H1 (cell line): ENCODE data around the gene STK11IP. TPM values are rescaled to one million over a fixed set of nuclear protein-coding genes. Genes with fewer than 3 reads are reported as not detected.

ENCODE experiments used
- CTCF ChIA-PET: fragments of 300-600 bp; sonication (Branson Sonifier 250); formaldehyde crosslinking; loops from one replicate; lab custom pipeline; 2021; ENCODE audit not compliant: partially characterized antibody; lab: Charles Lee
- POLR2A ChIA-PET: fragments of 300-600 bp; sonication (Branson Sonifier 250); formaldehyde crosslinking; loops from one replicate; lab custom pipeline; 2021; ENCODE audit warnings: inconsistent platforms; ENCODE audit not compliant: partially characterized antibody; lab: Charles Lee
- DNase-seq, 2 experiments: peaks; one replicate each; pipeline versions ENCODE4 v3.0.0 to v3.0.0-alpha.2; 2010 to 2022; ENCODE audit warnings: low spot score in 2 of 2, low read depth in 1 of 2, mixed read lengths in 1 of 2
- FAIRE-seq: peaks from 2 replicates; lab custom pipeline; 2011; peaks lifted over from hg19 to GRCh38; lab: Jason Lieb, UNC
- H2AFZ ChIP-seq: 2 replicates; pipeline ENCODE4 v1.8.1; 2012; ENCODE audit warnings: low read length, inconsistent platforms
- H2AK5ac ChIP-seq: 2 replicates; pipeline ENCODE4 v1.6.1; 2013; ENCODE audit warnings: low read depth, low read length
- H2BK120ac ChIP-seq: replicated peaks from 2 replicates; pipeline ENCODE3; 2013; ENCODE audit warnings: low read depth, low read length, inconsistent platforms
- H2BK12ac ChIP-seq: 2 replicates; pipeline ENCODE4 v1.6.1; 2013; ENCODE audit warnings: low read depth, low read length
- H2BK15ac ChIP-seq: 2 replicates; pipeline ENCODE4 v1.6.1; 2013; ENCODE audit warnings: low read length
- H2BK20ac ChIP-seq: 2 replicates; pipeline ENCODE4 v1.6.1; 2013; ENCODE audit warnings: low read length
- H2BK5ac ChIP-seq: 2 replicates; pipeline ENCODE4 v1.6.1; 2013; ENCODE audit warnings: low read depth, low read length
- H3K14ac ChIP-seq: 2 replicates; pipeline ENCODE4 v1.6.1; 2013; ENCODE audit warnings: inconsistent platforms; ENCODE audit not compliant: insufficient read length
- H3K18ac ChIP-seq: 2 replicates; pipeline ENCODE4 v1.6.1; 2013; ENCODE audit warnings: low read length; ENCODE audit errors: extremely low read depth
- H3K23ac ChIP-seq: 2 replicates; pipeline ENCODE4 v1.6.1; 2013; ENCODE audit warnings: inconsistent platforms; ENCODE audit not compliant: insufficient read length
- H3K23me2 ChIP-seq: 2 replicates; pipeline ENCODE4 v1.6.1; 2013; ENCODE audit warnings: low read depth, low read length
- H3K27ac ChIP-seq: 2 replicates; pipeline ENCODE4 v1.6.1; 2011; ENCODE audit warnings: low read depth, low read length, inconsistent platforms
- H3K27me3 ChIP-seq, 4 experiments: replicated peaks in 1 of 4; 1 replicate in 1 of 4; 2 replicates in 3 of 4; pipeline versions ENCODE4 v1.6.1 to v1.8.1; 2011 to 2013; ENCODE audit warnings: low read length in 3 of 4, mild to moderate bottlenecking in 3 of 4, inconsistent platforms in 2 of 4, mixed read lengths in 2 of 4, moderate library complexity in 1 of 4; ENCODE audit not compliant: control insufficient read depth in 3 of 4, insufficient read depth in 3 of 4; ENCODE audit errors: extremely low read depth in 1 of 4
- H3K36me3 ChIP-seq, 4 experiments: 2 replicates each; pipeline versions ENCODE4 v1.6.1 to v1.8.1; 2011 to 2013; ENCODE audit warnings: mild to moderate bottlenecking in 4 of 4, low read length in 3 of 4, moderate library complexity in 2 of 4, control low read depth in 1 of 4, inconsistent platforms in 1 of 4; ENCODE audit not compliant: insufficient read depth in 4 of 4, control insufficient read depth in 2 of 4
- H3K4ac ChIP-seq: replicated peaks from 2 replicates; pipeline ENCODE3; 2013; ENCODE audit warnings: low read length, low read depth, mixed read lengths, inconsistent platforms; ENCODE audit not compliant: insufficient read length
- H3K4me1 ChIP-seq, 4 experiments: replicated peaks in 1 of 4; 1 replicate in 1 of 4; 2 replicates in 3 of 4; pipeline versions ENCODE4 v1.6.1 to v1.8.1; 2011 to 2013; ENCODE audit warnings: low read length in 3 of 4, inconsistent platforms in 2 of 4, mixed read lengths in 1 of 4; ENCODE audit not compliant: insufficient read depth in 4 of 4, control insufficient read depth in 3 of 4
- H3K4me2 ChIP-seq, 2 experiments: 2 replicates each; pipeline versions ENCODE4 v1.6.1 to v1.8.1; 2011 to 2013; ENCODE audit warnings: low read depth in 2 of 2, low read length in 2 of 2, control low read depth in 1 of 2, inconsistent platforms in 1 of 2, mild to moderate bottlenecking in 1 of 2; ENCODE audit not compliant: insufficient read depth in 1 of 2
- H3K4me3 ChIP-seq, 4 experiments: fragments of 200-600, 300-600 bp in 1 of 4; sonication (generic), shearing (Covaris generic), sonication (Bioruptor Twin) in 1 of 4; 2 replicates each; pipeline versions ENCODE4 v1.5.1 to v1.8.1; 2011 to 2016; ENCODE audit warnings: low read length in 4 of 4, low read depth in 3 of 4, control low read depth in 2 of 4, inconsistent platforms in 2 of 4, mild to moderate bottlenecking in 2 of 4, mixed read lengths in 1 of 4, moderate library complexity in 1 of 4; ENCODE audit not compliant: insufficient read depth in 2 of 4; ENCODE audit errors: extremely low read depth in 1 of 4
- H3K56ac ChIP-seq: replicated peaks from 2 replicates; pipeline ENCODE3; 2013; ENCODE audit warnings: low read depth, mild to moderate bottlenecking, mixed read lengths, low read length, inconsistent platforms; ENCODE audit not compliant: insufficient read length
- H3K79me1 ChIP-seq: 2 replicates; pipeline ENCODE4 v1.6.1; 2013; ENCODE audit warnings: low read depth, low read length, control low read depth
- H3K79me2 ChIP-seq, 2 experiments: 2 replicates each; pipeline versions ENCODE4 v1.6.1 to v1.8.1; 2012 to 2013; ENCODE audit warnings: low read length in 2 of 2, mild to moderate bottlenecking in 2 of 2, inconsistent platforms in 1 of 2; ENCODE audit not compliant: insufficient read depth in 2 of 2, control insufficient read depth in 1 of 2
- H3K9ac ChIP-seq, 4 experiments: replicated peaks in 1 of 4; 1 replicate in 1 of 4; 2 replicates in 3 of 4; pipeline versions ENCODE4 v1.6.1 to v1.8.1; 2011 to 2013; ENCODE audit warnings: low read depth in 3 of 4, low read length in 3 of 4, control low read depth in 2 of 4, mild to moderate bottlenecking in 2 of 4, moderate library complexity in 2 of 4, inconsistent platforms in 1 of 4; ENCODE audit errors: extremely low read depth in 1 of 4
- H3K9me3 ChIP-seq, 2 experiments: 2 replicates each; pipeline versions ENCODE4 v1.6.1 to v1.8.1; 2012 to 2013; ENCODE audit warnings: mild to moderate bottlenecking in 2 of 2, moderate library complexity in 2 of 2, control low read depth in 1 of 2, inconsistent platforms in 1 of 2, low read depth in 1 of 2, low read length in 1 of 2, mixed read lengths in 1 of 2; ENCODE audit not compliant: insufficient read depth in 2 of 2
- H4K20me1 ChIP-seq, 2 experiments: replicated peaks in 1 of 2; 2 replicates each; pipeline versions ENCODE3 to v1.8.1; 2011 to 2013; ENCODE audit warnings: inconsistent platforms in 2 of 2, low read length in 2 of 2, mild to moderate bottlenecking in 1 of 2; ENCODE audit not compliant: insufficient read depth in 2 of 2, control insufficient read depth in 1 of 2
- H4K5ac ChIP-seq: 2 replicates; pipeline ENCODE4 v1.6.1; 2013; ENCODE audit warnings: low read length, low read depth, mixed read lengths, inconsistent platforms; ENCODE audit not compliant: insufficient read length
- H4K8ac ChIP-seq: 2 replicates; pipeline ENCODE4 v1.8.0; 2013; ENCODE audit warnings: mild to moderate bottlenecking, moderate library complexity, low read length, inconsistent platforms; ENCODE audit not compliant: insufficient read depth; ENCODE audit errors: extremely low read depth
- H4K91ac ChIP-seq: replicated peaks from 2 replicates; pipeline ENCODE3; 2013; ENCODE audit warnings: low read length, mixed read lengths, inconsistent platforms; ENCODE audit not compliant: insufficient read length
- CBX5 ChIP-seq: fragments of 300-800, 300-1000 bp; sonication (generic); IDR thresholded peaks from 2 replicates; pipeline ENCODE4 v1.7.1; 2016; ENCODE audit warnings: antibody characterized with exemption, low read length, low read depth
- KDM1A ChIP-seq: fragments of 200-600, 300-600 bp; sonication (generic); IDR thresholded peaks from 2 replicates; pipeline ENCODE4 v1.7.1; 2016; ENCODE audit warnings: mild to moderate bottlenecking, low read length, borderline replicate concordance
- KDM5A ChIP-seq: fragments of 200-600 bp; IDR thresholded peaks from 2 replicates; pipeline ENCODE4 v1.7.1; 2012; ENCODE audit warnings: mild to moderate bottlenecking, low read length, inconsistent platforms, mixed read lengths
- RAD21 ChIP-seq, 2 experiments: IDR thresholded peaks in 1 of 2; conservative IDR thresholded peaks in 1 of 2; 2 replicates each; pipeline ENCODE4 v1.6.1; 2011; ENCODE audit warnings: low read depth in 2 of 2, low read length in 2 of 2, improper control_type of control experiment in 1 of 2, inconsistent platforms in 1 of 2, mild to moderate bottlenecking in 1 of 2, moderate library complexity in 1 of 2
- SIN3A ChIP-seq, 2 experiments: IDR thresholded peaks in 1 of 2; conservative IDR thresholded peaks in 1 of 2; 2 replicates each; pipeline ENCODE4 v1.6.1; 2011 to 2012; ENCODE audit warnings: low read length in 2 of 2, improper control_type of control experiment in 1 of 2, low read depth in 1 of 2, mild to moderate bottlenecking in 1 of 2
- SIX5 ChIP-seq: IDR thresholded peaks from 2 replicates; pipeline ENCODE4 v1.6.1; 2011; ENCODE audit warnings: mild to moderate bottlenecking, low read depth, low read length
- SP1 ChIP-seq: IDR thresholded peaks from 2 replicates; pipeline ENCODE4 v1.6.1; 2011; ENCODE audit warnings: low read depth, low read length
- SP2 ChIP-seq: IDR thresholded peaks from 2 replicates; pipeline ENCODE4 v1.6.1; 2012; ENCODE audit warnings: mild to moderate bottlenecking, low read length, inconsistent platforms
- SP4 ChIP-seq: IDR thresholded peaks from 2 replicates; pipeline ENCODE4 v1.6.1; 2012; ENCODE audit warnings: low read length, inconsistent platforms
- TAF1 ChIP-seq: IDR thresholded peaks from 2 replicates; pipeline ENCODE4 v1.6.1; 2011; ENCODE audit warnings: mild to moderate bottlenecking, low read depth, low read length
- ZNF274 ChIP-seq: IDR thresholded peaks from 2 replicates; pipeline ENCODE4 v1.7.0; 2012; ENCODE audit warnings: low read length, borderline replicate concordance; ENCODE audit errors: extremely low read depth
- WGBS, 2 experiments: shearing (Covaris generic) in 1 of 2; methylation state at CpG; one replicate each; pipeline versions ENCODE4 v1.1.6 to v1.1.7; 2013 to 2015; ENCODE audit warnings: low lambda C conversion rate in 2 of 2, mixed read lengths in 2 of 2, inconsistent platforms in 1 of 2, low coverage in 1 of 2, missing lambda C conversion rate in 1 of 2; ENCODE audit not compliant: insufficient replicate concordance in 2 of 2, insufficient coverage in 1 of 2, insufficient read length in 1 of 2; ENCODE audit errors: extremely low coverage in 1 of 2, missing lambda C conversion rate in 1 of 2; 5-methylcytosine and 5-hydroxymethylcytosine counted together
- polyA plus RNA-seq, 7 experiments: library from polyadenylated mRNA; depleted of rRNA in 3 of 7; stranded (reverse) in 5 of 7; unstranded in 2 of 7; fragments of >200 nt in 5 of 7; fragments of 200-250 nt in 2 of 7; gene quantifications; 1 replicate in 5 of 7; 2 replicates in 1 of 7; 4 replicates in 1 of 7; pipeline versions ENCODE4 v1.2.1 to v1.2.3, GENCODE V29; 2011 to 2013; ENCODE audit warnings: missing spikeins in 2 of 7, mixed read lengths in 2 of 7
- total RNA-seq: library from RNA; stranded (reverse); fragmentation: NEBNext Ultra II Directional; extraction: Animal tissue kit (Norgen Biotek cat#: 25700); gene quantifications from 2 replicates; pipeline ENCODE4 v1.2.1, GENCODE V29; 2021
- TF ChIP-seq, protein P1 (sequence below): IDR thresholded peaks from 2 replicates; pipeline ENCODE4 v1.6.1; 2011; ENCODE audit warnings: low read length, improper control_type of control experiment

STK11IP gene
- total and polyA plus RNA-seq, 2 of the 8 experiments (the other 6 are each of a cell fraction or from before 2014, with no cell fraction given) = 18.5 to 29.6 TPM

DNA sequence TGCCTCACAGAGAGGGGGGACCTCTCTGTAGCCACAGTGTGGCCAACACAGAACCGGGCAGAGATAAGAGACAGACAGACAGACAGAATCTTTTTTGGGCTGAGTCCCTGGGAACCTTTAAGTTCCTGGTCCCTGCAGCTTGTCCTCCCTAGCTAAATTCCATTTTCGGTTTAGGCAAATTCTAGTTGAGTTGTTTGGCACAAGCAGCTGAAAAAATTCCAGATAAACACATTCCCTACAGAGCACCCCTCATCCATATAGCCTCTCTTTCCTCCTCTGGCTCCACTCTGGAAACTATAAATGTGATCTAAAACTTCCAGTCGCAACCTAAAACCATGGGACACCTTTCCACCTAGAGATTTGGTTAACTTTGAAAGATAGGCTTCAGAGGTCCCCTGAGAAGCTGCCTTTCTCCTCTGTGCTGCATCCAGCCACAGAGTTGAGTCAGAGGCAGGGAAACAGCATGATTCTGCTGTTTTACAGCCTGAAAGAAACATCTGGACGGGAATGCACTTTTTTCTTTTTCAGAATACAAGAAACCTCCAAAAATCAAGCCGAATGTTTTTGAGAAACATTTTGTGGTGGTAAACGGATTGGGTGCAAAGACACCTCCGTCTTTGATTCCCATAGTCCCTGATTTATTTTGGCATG is 60.7 kb downstream of the STK11IP start:
- H4K20me1 ChIP-seq = no peaks in the 10 kb centered on the region
- H2BK20ac ChIP-seq = no peak overlapping the region
- no peak overlapping the region for H3K18ac ChIP-seq
- H4K91ac ChIP-seq = no peak overlapping the region
- no peak overlapping the region for H3K9ac ChIP-seq
- H3K14ac ChIP-seq = no peak overlapping the region
- H3K27ac ChIP-seq = no peak overlapping the region
- no peaks in the 10 kb centered on the region for H3K79me2 ChIP-seq
- no peaks in the 10 kb centered on the region for H3K79me1 ChIP-seq
- no peak overlapping the region for H3K4me3 ChIP-seq
- no peak overlapping the region for H2BK120ac ChIP-seq
- no peaks in the 10 kb centered on the region for H3K36me3 ChIP-seq
- no peak overlapping the region for H3K4me2 ChIP-seq
- H3K9me3 ChIP-seq = peaks cover 9 to 11% of the 10 kb centered on the region in 2 experiments; a peak in 2 of 4 replicates
- H2BK15ac ChIP-seq = no peak overlapping the region
- peaks cover 0 to 3% (median 1%) of the 10 kb centered on the region in 4 experiments; a peak in 1 of 7 replicates for H3K4me1 ChIP-seq
- POLR2A ChIA-PET = interaction anchor here (0.9 to 1.2 kb wide), 2 partner anchors 13 to 61 kb away, joined by 3 to 4 read pairs; no protein-coding TSS in a partner anchor
- no peak overlapping the region for H2BK12ac ChIP-seq
- H4K8ac ChIP-seq = no peak overlapping the region
- WGBS, 2 experiments = 83% methylated on average over 7 of the region's 7 CpGs; no CpG with 5 or more reads in 1 of the 2 experiments
- DNase-seq (no peak), FAIRE-seq (no peak)
- no peaks in the 10 kb centered on the region for H3K27me3 ChIP-seq
- CTCF ChIA-PET = interaction anchor here (0.7 to 2.7 kb wide), 13 partner anchors 9 to 1362 kb away, joined by 3 to 8 read pairs (median 4); no protein-coding TSS in a partner anchor
- H3K56ac ChIP-seq = no peak overlapping the region
- H2AFZ ChIP-seq = no peak overlapping the region
- H2BK5ac ChIP-seq = no peak overlapping the region
- H2AK5ac ChIP-seq = no peak overlapping the region
- H3K23me2 ChIP-seq = peaks cover 1% of the 10 kb centered on the region; the same call in 1 of the 2 replicates
- no peak overlapping the region for H3K4ac ChIP-seq
- no peak overlapping the region for H3K23ac ChIP-seq
- no peak overlapping the region for H4K5ac ChIP-seq
- TF ChIP-seq ZNF274 (no peak), TAF1 (no peak), SP2 (no peak), KDM1A (no peak), RAD21 (IDR thresholded peaks at IDR 0.05 in 1 of 2, conservative IDR thresholded peaks at IDR 0.05 in 1 of 2; ENCODE audit: low read depth in 2 of 2, low read length in 2 of 2) (no peak), SIN3A (conservative IDR thresholded peaks at IDR 0.05 in 1 of 2, IDR thresholded peaks at IDR 0.05 in 1 of 2; ENCODE audit: low read depth in 1 of 2, low read length in 2 of 2) (no peak), CBX5 (no peak), KDM5A (no peak), SP4 (no peak), SIX5 (no peak), SP1 (no peak)
- TF ChIP-seq, protein P1, sequence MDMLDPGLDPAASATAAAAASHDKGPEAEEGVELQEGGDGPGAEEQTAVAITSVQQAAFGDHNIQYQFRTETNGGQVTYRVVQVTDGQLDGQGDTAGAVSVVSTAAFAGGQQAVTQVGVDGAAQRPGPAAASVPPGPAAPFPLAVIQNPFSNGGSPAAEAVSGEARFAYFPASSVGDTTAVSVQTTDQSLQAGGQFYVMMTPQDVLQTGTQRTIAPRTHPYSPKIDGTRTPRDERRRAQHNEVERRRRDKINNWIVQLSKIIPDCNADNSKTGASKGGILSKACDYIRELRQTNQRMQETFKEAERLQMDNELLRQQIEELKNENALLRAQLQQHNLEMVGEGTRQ = no peak
